Heart left ventricle (tissue), 16 donors: ENCODE measurements around the gene CRHBP. TPM values are rescaled to one million over a fixed set of nuclear protein-coding genes. Genes with fewer than 3 reads are reported as not detected.
A peak's percentile ranks its signal among the peaks of the same experiment; 100 is the strongest.

Source experiments
- ATAC-seq, 4 donors: fragments of 200-7000 bp; cut with Tn5 transposase; one replicate each; pipeline ENCODE4 v1.9.1; 2020 to 2022; ENCODE audit warnings: moderate library complexity in 4 of 4, mild to moderate bottlenecking in 3 of 4, moderate number of reproducible peaks in 1 of 4
- DNase-seq, 5 donors: peaks; one replicate each; pipeline ENCODE4 v3.0.0-alpha.2; 2020
- H3K27ac ChIP-seq, 12 donors: fragments of 200-600 bp; sonication (generic) in 4 of 12; one replicate each; pipeline versions ENCODE4 v1.5.0 to v1.8.0; 2016 to 2022; ENCODE audit warnings: mild to moderate bottlenecking in 2 of 12
- H3K27me3 ChIP-seq, 9 donors: fragments of 200-600 bp; sonication (generic) in 2 of 9; one replicate each; pipeline versions ENCODE4 v1.5.1 to v1.8.0; 2016 to 2022; ENCODE audit warnings: mild to moderate bottlenecking in 3 of 9
- H3K36me3 ChIP-seq, 9 donors: fragments of 200-600 bp; sonication (generic) in 2 of 9; one replicate each; pipeline versions ENCODE4 v1.5.0 to v1.8.0; 2018 to 2022; ENCODE audit warnings: mild to moderate bottlenecking in 2 of 9
- H3K4me1 ChIP-seq, 12 donors: fragments of 200-600 bp; sonication (generic) in 4 of 12; one replicate each; pipeline versions ENCODE4 v1.5.0 to v1.8.0; 2016 to 2022; ENCODE audit warnings: mild to moderate bottlenecking in 3 of 12
- H3K4me3 ChIP-seq, 12 donors: fragments of 200-600 bp; sonication (generic) in 4 of 12; one replicate each; pipeline versions ENCODE4 v1.5.0 to v1.8.0; 2017 to 2022; ENCODE audit warnings: mild to moderate bottlenecking in 9 of 12, moderate library complexity in 4 of 12
- H3K9me3 ChIP-seq, 12 donors: fragments of 200-600 bp; sonication (generic) in 4 of 12; one replicate each; pipeline versions ENCODE4 v1.5.0 to v1.8.0; 2016 to 2022; ENCODE audit warnings: mild to moderate bottlenecking in 1 of 12
- POLR2A ChIP-seq, 2 donors: fragments of 450-650 bp; IDR thresholded peaks; one replicate each; pipeline ENCODE4 v1.6.1; 2017; ENCODE audit warnings: antibody characterized with exemption in 2 of 2, mild to moderate bottlenecking in 2 of 2, moderate library complexity in 2 of 2
- WGBS, 4 donors: extraction: QIAGEN DNeasy Blood & Tissue Kit in 2 of 4; methylation state at CpG; one replicate each; pipeline versions ENCODE4 v1.1.5 to v1.1.7; 2013 to 2018; 5-methylcytosine and 5-hydroxymethylcytosine counted together
- intact Hi-C, 10 donors: fragments of 100-400 bp; cut with DNase I; formaldehyde crosslinking; loops; one replicate each; pipeline versions ENCODE4 v1.11.1 to v1.14.2; 2022
- polyA plus RNA-seq, 2 donors: library from polyadenylated mRNA; stranded (reverse); fragments of 200-250 nt; gene quantifications; one replicate each; pipeline ENCODE4 v1.2.3, GENCODE V29; 2013
- total RNA-seq, 9 donors: library from RNA; depleted of rRNA in 2 of 9; stranded (reverse); fragments of >200 nt in 2 of 9; fragmentation: NEBNext Ultra II Directional in 3 of 9; extraction: Animal tissue kit (Norgen Biotek cat#: 25700) in 3 of 9; gene quantifications; one replicate each; pipeline versions ENCODE4 v1.1.0 to v1.2.4, GENCODE V29; 2016 to 2023
- TF ChIP-seq, protein P1 (sequence below), 12 donors: fragments of 200-600 bp; sonication (generic) in 4 of 12; IDR thresholded peaks; one replicate each; pipeline versions ENCODE4 v1.5.0 to v1.8.0; 2018 to 2022; ENCODE audit warnings: antibody characterized with exemption in 12 of 12, mild to moderate bottlenecking in 5 of 12
- donor health status: ischemic (EF 13 %, LVEDD 7.1; RV severe dilation, severe dysfunction).
- donor health status: healthy with polysubstance abuse.
- donor health status: DM: no; HTN: yes; CAD: no.
- donor health status: DM: no; HTN: no; CAD: no.
- donor health status: ischemic (EF 25% LVEDD 6.9; RV normal size, moderate dysfunction).
- donor health status: ischemic (EF 25% LVEDD 5.7; RV mildly dilated, moderate dysfunction).
- donor health status: healthy.
- donor health status: DM: yes; HTN: yes; CAD: no.
- donor health status: ischemic (EF 35%, LVEDD 5.7; RV mildly dilated, moderate dysfunction).
- donor health status: nonischemic (EF 11% LVEDD 7.7; RV severe dilation, severe dysfunction).
- donor health status: DM: yes; HTN: yes; CAD: no.
- donor health status: PGD.
- donor health status: ischemic (EF 29% LVEDD 5.4; RV normal size, mild dysfunction).
- donor health status: nonischemic (EF 23%, LVEDD 6.1; RV moderate dilation, normal function).

The CRHBP gene
- total and polyA plus RNA-seq, 11 donors: 0.38 to 2.8 (median 1.4) TPM

DNA sequence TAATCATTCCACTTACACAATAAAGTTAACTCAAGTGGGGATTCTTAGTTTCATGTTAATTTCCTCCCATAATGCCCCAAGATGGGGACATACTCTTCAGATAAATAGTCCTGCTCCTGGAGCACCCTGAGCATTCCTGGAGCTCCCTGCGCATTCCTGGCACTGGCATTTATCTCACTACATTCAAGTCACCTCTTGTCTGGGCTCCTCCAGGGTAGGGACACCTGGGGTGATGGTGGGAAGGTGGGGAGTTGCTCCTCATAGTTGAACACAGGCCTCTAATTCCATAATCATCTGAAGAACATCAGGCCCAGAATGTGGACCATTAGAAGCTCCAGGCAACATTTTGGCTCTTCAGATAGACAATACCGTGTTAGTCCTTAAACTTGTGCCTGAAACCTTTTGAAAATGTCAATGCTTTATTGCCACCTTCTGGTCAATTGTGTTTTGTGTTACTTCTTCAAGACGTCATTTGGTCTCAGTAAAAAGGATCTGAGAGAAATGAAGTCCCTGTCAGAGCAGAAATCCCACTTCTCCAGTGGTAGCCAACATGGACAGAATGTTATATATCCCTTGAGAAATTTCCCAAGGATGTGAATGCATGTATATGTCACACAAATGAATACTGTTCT is 63.2 kb downstream of the CRHBP start:
- intact Hi-C loops: loop anchor here (1.0 to 10.0 kb wide), 7 partner anchors 144 to 414 kb away; no protein-coding TSS in a partner anchor
- no peak for DNase-seq
- Histone ChIP-seq H3K27me3 (no peaks in the 10 kb centered on the region), H3K36me3 (no peaks in the 10 kb centered on the region), H3K27ac (no peak overlapping the region), H3K4me1 (peaks cover 0 to 8% (median 0%) of the 10 kb centered on the region in 12 donors), H3K9me3 (no peaks in the 10 kb centered on the region), H3K4me3 (no peak overlapping the region)
- ATAC-seq: peak in 2 of 4 donors; percentile 37 to 52
- TF ChIP-seq POLR2A (IDR thresholded peaks at IDR 0.05): no peak
- TF ChIP-seq, protein P1, sequence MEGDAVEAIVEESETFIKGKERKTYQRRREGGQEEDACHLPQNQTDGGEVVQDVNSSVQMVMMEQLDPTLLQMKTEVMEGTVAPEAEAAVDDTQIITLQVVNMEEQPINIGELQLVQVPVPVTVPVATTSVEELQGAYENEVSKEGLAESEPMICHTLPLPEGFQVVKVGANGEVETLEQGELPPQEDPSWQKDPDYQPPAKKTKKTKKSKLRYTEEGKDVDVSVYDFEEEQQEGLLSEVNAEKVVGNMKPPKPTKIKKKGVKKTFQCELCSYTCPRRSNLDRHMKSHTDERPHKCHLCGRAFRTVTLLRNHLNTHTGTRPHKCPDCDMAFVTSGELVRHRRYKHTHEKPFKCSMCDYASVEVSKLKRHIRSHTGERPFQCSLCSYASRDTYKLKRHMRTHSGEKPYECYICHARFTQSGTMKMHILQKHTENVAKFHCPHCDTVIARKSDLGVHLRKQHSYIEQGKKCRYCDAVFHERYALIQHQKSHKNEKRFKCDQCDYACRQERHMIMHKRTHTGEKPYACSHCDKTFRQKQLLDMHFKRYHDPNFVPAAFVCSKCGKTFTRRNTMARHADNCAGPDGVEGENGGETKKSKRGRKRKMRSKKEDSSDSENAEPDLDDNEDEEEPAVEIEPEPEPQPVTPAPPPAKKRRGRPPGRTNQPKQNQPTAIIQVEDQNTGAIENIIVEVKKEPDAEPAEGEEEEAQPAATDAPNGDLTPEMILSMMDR (IDR thresholded peaks at IDR 0.05): peak; percentile 21 to 60 (median 40)
- 31 to 35% (median 33%) methylated on average over 3 of the region's 3 CpGs for WGBS, 4 donors

DNA sequence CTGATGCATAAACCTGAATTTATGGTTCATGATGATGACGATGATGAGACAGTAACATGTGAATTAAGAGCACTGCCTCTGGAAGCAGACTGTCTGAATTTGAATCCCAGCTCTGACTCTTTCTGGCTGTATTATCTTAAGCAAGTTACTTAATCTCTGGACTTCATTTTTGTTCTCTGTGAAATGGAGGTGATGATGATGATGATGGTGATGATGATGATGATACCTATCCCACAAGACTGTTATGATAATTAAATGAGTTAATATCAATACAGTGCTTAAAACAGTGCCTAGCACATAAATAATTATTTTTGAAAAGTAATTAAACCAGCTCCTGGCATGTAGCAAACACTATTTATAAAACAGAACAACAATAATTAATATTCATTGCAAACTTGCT is 64.1 kb downstream of the CRHBP start:
- Histone ChIP-seq H3K9me3 (no peaks in the 10 kb centered on the region), H3K4me3 (no peak overlapping the region), H3K27ac (no peak overlapping the region), H3K27me3 (no peaks in the 10 kb centered on the region), H3K36me3 (no peaks in the 10 kb centered on the region), H3K4me1 (peaks cover 0 to 8% (median 0%) of the 10 kb centered on the region in 12 donors)
- ATAC-seq: no peak
- TF ChIP-seq, protein P1 (IDR thresholded peaks at IDR 0.05): no peak
- TF ChIP-seq POLR2A (IDR thresholded peaks at IDR 0.05): no peak
- intact Hi-C loops: loop anchor here (1.0 to 10.0 kb wide), 7 partner anchors 145 to 415 kb away; no protein-coding TSS in a partner anchor
- no peak for DNase-seq
- WGBS, 4 donors: 83 to 95% (median 90%) methylated on average over 1 of the region's 1 CpG

DNA sequence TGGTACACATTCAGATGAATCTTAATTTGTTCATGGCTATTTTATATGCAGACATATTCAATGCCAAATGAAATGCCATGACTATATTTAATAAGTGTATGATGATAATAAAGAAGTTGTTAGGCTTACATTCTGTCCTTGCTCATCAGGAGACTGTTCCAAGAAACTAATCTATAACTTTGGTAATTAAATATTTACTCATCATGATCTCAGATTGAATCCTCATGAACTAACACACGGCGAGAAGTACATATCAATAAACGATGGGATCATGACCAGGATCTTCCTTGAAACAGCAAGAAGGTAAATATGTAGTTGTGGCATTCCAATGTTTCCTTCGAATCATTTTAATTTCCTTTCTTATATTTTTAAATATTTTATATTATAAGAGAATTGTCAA is 64.8 kb downstream of the CRHBP start:
- Histone ChIP-seq H3K4me3 (no peak overlapping the region), H3K27ac (no peak overlapping the region), H3K27me3 (no peaks in the 10 kb centered on the region), H3K9me3 (no peaks in the 10 kb centered on the region), H3K36me3 (no peaks in the 10 kb centered on the region), H3K4me1 (peaks cover 0 to 8% (median 0%) of the 10 kb centered on the region in 12 donors)
- ATAC-seq: no peak
- intact Hi-C loops: loop anchor here in 8 of 10 donors (2.0 to 10.0 kb wide), 5 partner anchors 145 to 415 kb away; no protein-coding TSS in a partner anchor
- WGBS, 4 donors: 75 to 84% (median 79%) methylated on average over 4 of the region's 4 CpGs
- TF ChIP-seq, protein P1 (IDR thresholded peaks at IDR 0.05): no peak
- TF ChIP-seq POLR2A (IDR thresholded peaks at IDR 0.05): no peak
- DNase-seq: no peak

Other genes starting within 250 kb of the CRHBP start
- 10 to 100 TPM in 7 of 9 donors, 1 to 10 TPM in 2; 8.6 to 28.2 (median 13.6) TPM for gene F2R, start 236.9 kb upstream of the CRHBP start, total RNA-seq
- 10 to 100 TPM in 1 of 2 donors, 1 to 10 TPM in 1; 2.5 to 19.3 TPM for gene F2R, start 236.9 kb upstream of the CRHBP start, polyA plus RNA-seq
- gene F2RL1, start 134.0 kb upstream of the CRHBP start, total RNA-seq: 1 to 10 TPM in 6 of 9 donors, under 1 TPM in 3; 0.87 to 6.6 (median 1.6) TPM
- gene F2RL1, start 134.0 kb upstream of the CRHBP start, polyA plus RNA-seq: 1 to 10 TPM in 1 of 2 donors, under 1 TPM in 1; 0.80 to 4.9 TPM
- gene S100Z, start 103.0 kb upstream of the CRHBP start, total RNA-seq: under 1 TPM in 2 of 9 donors, not detected in 7; 0.29 to 0.59 TPM
- gene S100Z, start 103.0 kb upstream of the CRHBP start, polyA plus RNA-seq: not detected
- gene AGGF1, start 77.4 kb downstream of the CRHBP start, total RNA-seq: 10 to 100 TPM; 15.5 to 20.1 (median 16.7) TPM
- gene AGGF1, start 77.4 kb downstream of the CRHBP start, polyA plus RNA-seq: 10 to 100 TPM in 1 of 2 donors, 1 to 10 TPM in 1; 6.1 to 12.9 TPM
- 1 to 10 TPM; 3.7 to 8.1 (median 6.5) TPM for gene ZBED3, start 134.2 kb downstream of the CRHBP start, total RNA-seq
- gene ZBED3, start 134.2 kb downstream of the CRHBP start, polyA plus RNA-seq: 1 to 10 TPM; 2.8 to 3.0 TPM